B cell (primary cell): ENCODE results near the gene FIBP.

Source experiments
- EZH2 ChIP-seq: IDR thresholded peaks from 2 replicates; pipeline ENCODE4 v1.6.1; 2012; ENCODE audit warnings: borderline replicate concordance, low read depth, mild to moderate bottlenecking, moderate library complexity, low read length; ENCODE audit not compliant: insufficient read depth, poor library complexity, severe bottlenecking
- TF ChIP-seq, protein P1 (sequence below): fragments of 200-600 bp; IDR thresholded peaks from one replicate; pipeline ENCODE4 v1.8.0; 2022; ENCODE audit warnings: antibody characterized with exemption, mild to moderate bottlenecking

DNA sequence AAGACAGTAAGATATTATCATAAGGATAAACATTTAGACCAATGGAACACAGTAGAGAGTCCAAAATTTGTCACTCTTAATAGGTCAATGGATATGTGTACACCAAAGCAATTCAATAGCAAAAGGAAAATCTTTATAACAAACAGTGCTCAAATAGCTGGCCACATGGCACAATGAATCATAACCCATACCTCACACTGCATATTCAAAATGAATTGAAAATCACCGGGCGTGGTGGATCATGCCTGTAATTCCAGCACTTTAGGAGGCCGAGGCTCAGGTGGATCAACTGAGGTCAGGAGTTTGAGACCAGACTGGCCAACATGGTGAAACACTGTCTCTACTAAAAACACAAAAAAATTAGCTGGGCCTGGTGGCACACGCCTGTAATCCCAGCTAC is 46.1 kb downstream of the FIBP start:
- TF ChIP-seq, protein P1, sequence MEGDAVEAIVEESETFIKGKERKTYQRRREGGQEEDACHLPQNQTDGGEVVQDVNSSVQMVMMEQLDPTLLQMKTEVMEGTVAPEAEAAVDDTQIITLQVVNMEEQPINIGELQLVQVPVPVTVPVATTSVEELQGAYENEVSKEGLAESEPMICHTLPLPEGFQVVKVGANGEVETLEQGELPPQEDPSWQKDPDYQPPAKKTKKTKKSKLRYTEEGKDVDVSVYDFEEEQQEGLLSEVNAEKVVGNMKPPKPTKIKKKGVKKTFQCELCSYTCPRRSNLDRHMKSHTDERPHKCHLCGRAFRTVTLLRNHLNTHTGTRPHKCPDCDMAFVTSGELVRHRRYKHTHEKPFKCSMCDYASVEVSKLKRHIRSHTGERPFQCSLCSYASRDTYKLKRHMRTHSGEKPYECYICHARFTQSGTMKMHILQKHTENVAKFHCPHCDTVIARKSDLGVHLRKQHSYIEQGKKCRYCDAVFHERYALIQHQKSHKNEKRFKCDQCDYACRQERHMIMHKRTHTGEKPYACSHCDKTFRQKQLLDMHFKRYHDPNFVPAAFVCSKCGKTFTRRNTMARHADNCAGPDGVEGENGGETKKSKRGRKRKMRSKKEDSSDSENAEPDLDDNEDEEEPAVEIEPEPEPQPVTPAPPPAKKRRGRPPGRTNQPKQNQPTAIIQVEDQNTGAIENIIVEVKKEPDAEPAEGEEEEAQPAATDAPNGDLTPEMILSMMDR, result no peak
- TF ChIP-seq EZH2, result no peak
